Body of pancreas (tissue), 4 donors: ENCODE measurements around the gene SEZ6L.

ENCODE experiments used
- CTCF ChIP-seq, 7 experiments: fragments of 450-650 bp in 4 of 7; fragments of 200-600 bp in 3 of 7; sonication (generic) in 3 of 7; IDR thresholded peaks; one replicate each; pipeline ENCODE4 v1.5.1; 2016 to 2019; ENCODE audit warnings: antibody characterized with exemption in 7 of 7
- POLR2A ChIP-seq, 3 donors: fragments of 450-650 bp; IDR thresholded peaks; one replicate each; pipeline ENCODE4 v1.6.1; 2016; ENCODE audit warnings: antibody characterized with exemption in 3 of 3, mild to moderate bottlenecking in 2 of 3

GRCh38 chr22:26383968-26384556, 214.8 kb downstream of the SEZ6L start:
- no peak for TF ChIP-seq CTCF (IDR thresholded peaks at IDR 0.05)
- no peak for TF ChIP-seq POLR2A (IDR thresholded peaks at IDR 0.05)
